GM10248 (cell line): ENCODE results near the gene DPF1.

ENCODE experiments used
- CTCF ChIA-PET: fragments of 300-600 bp; sonication (Branson Sonifier 250); formaldehyde crosslinking; extraction: SDS; loops from one replicate; lab custom pipeline; 2021; ENCODE audit warnings: antibody characterized with exemption; lab: Yijun Ruan, JAX
- POLR2A ChIA-PET: fragments of 350-650 bp; sonication (Branson Sonifier 250); formaldehyde crosslinking; extraction: SDS; loops from one replicate; lab custom pipeline; 2020; ENCODE audit warnings: antibody characterized with exemption; lab: Yijun Ruan, JAX
- DNase-seq: peaks from one replicate; pipeline ENCODE4 v3.0.0; 2012; ENCODE audit errors: extremely low spot score
- CTCF ChIP-seq: IDR thresholded peaks from 2 replicates; pipeline ENCODE4 v1.5.1; 2012; ENCODE audit warnings: mild to moderate bottlenecking, low read depth; ENCODE audit errors: extremely low read depth, missing control alignments, control extremely low read depth

Gene DPF1

DNA sequence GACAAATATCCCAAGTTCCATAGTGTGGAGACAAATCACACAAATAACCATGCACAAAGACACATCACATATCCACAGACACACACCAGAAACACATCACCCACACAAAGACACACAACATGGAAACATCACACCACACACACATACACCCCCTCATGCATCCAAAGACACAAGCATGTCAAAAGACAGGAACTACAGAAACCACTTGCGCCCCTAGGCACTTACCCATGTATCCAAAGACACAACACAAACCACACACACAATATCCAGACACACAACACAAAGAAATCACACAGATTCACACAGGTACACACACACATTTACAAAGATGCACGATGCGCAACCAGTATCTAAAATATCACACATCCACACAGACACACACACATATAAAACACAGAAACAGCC is 901 bp downstream of the DPF1 start:
- ChIA-PET CTCF (no interaction called here), POLR2A (no interaction called here)
- DNase-seq: no peak

GRCh38 chr19:38221919-38222830 is 1.8 kb downstream of the DPF1 start:
- no peak for TF ChIP-seq CTCF
- POLR2A ChIA-PET: no interaction called here
- no peak for DNase-seq
- CTCF ChIA-PET: no interaction called here

More for the DNA sequence above, 901 bp downstream of the DPF1 start:
- no peak for TF ChIP-seq CTCF

DNA sequence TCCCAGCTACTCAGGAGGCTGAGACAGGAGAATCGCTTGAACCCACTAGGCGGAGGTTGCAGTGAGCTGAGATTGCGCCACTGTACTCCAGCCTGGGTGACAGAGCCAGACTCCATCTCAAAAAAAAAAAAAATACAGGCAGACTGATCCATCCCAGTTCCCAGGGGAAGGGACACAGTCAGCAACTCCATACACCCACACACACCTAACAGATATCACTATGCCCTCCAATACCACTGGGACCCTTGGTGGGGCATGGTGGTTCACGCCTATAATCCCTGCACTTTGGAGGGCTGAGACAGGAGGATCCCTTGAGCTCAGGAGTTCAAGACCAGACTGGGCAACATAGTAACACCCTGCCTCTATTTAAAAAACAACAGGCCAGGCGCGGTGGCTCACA is 2.6 kb downstream of the DPF1 start:
- CTCF ChIA-PET: no interaction called here
- POLR2A ChIA-PET: no interaction called here
- TF ChIP-seq CTCF: no peak
- DNase-seq: no peak

DNA sequence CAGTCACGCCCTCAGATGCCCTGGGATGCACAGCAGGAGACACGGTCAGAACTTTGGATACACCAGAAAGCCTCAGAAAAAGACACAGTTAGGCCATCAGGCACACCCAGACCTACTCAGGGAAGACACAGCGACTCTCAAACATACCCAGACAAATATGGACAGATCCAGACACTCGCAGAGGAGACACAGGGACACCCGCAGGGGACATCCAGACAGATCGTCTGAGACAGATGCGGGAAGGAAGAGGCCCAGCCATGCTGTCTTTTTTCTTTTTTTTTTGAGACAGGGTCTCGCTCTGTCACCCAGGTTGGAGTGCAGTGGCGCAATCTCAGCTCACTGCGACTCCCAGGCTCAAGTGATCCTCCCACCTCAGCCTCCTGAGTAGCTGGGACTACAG is 4.8 kb downstream of the DPF1 start:
- TF ChIP-seq CTCF: no peak
- ChIA-PET POLR2A (no interaction called here), CTCF (interaction anchor here (1.0 to 1.5 kb wide), 2 partner anchors 25 to 116 kb away, joined by 3 read pairs; partner anchors contain the start of gene CATSPERG)
- no peak for DNase-seq

GRCh38 chr19:38218204-38218603 is 5.8 kb downstream of the DPF1 start:
- ChIA-PET POLR2A (no interaction called here), CTCF (interaction anchor here (1.0 to 1.5 kb wide), 2 partner anchors 26 to 117 kb away, joined by 3 read pairs; partner anchors contain the start of gene CATSPERG)
- no peak for TF ChIP-seq CTCF
- DNase-seq: no peak

- DNase-seq: no peak
- ChIA-PET CTCF (interaction anchor here (1.1 kb wide), 1 partner anchor 10 kb away, joined by 3 read pairs; no protein-coding TSS in a partner anchor), POLR2A (interaction anchor here (0.7 kb wide), 1 partner anchor 171 kb away, joined by 3 read pairs; the partner anchor contains the start of gene GGN)
- TF ChIP-seq CTCF: no peak
Measured at GRCh38 chr19:38216785-38217641, 7.0 kb downstream of the DPF1 start.
